Endothelial cell of umbilical vein (primary cell): Measurements from ENCODE around the gene BCAS3.
A peak's percentile ranks its signal among the peaks of the same experiment; 100 is the strongest.

Experiments used
- CTCF ChIP-seq, 2 donors: IDR thresholded peaks; 1 replicate in 1 of 2; 2 replicates in 1 of 2; pipeline ENCODE4 v1.5.1; 2011; ENCODE audit warnings: low read length in 2 of 2, mild to moderate bottlenecking in 2 of 2, moderate library complexity in 2 of 2, control low read depth in 1 of 2, inconsistent platforms in 1 of 2, low read depth in 1 of 2; ENCODE audit not compliant: insufficient read depth in 1 of 2; ENCODE audit errors: extremely low read depth in 1 of 2
- EZH2 ChIP-seq: IDR thresholded peaks from 2 replicates; pipeline ENCODE4 v1.6.1; 2012; ENCODE audit warnings: borderline replicate concordance, low read depth, mild to moderate bottlenecking, moderate library complexity, low read length, inconsistent platforms; ENCODE audit not compliant: severe bottlenecking
- POLR2AphosphoS5 ChIP-seq: IDR thresholded peaks from 2 replicates; pipeline ENCODE4 v1.6.1; 2012; ENCODE audit warnings: low read depth, mild to moderate bottlenecking, control low read depth, low read length, moderate library complexity; ENCODE audit not compliant: insufficient read depth

GRCh38 chr17:61410141-61411010 is 732.7 kb downstream of the BCAS3 start:
- peak; percentile 52 to 79 for TF ChIP-seq CTCF (IDR thresholded peaks at IDR 0.05; ENCODE audit: extremely low read depth in 1 of 2, insufficient read depth in 1 of 2, low read depth in 1 of 2, low read length in 2 of 2)
- peak; percentile 22 for TF ChIP-seq POLR2AphosphoS5
- peak; percentile 84 for TF ChIP-seq EZH2
